Stimulated activated CD8-positive, alpha-beta memory T cell treated with anti-CD3 and anti-CD28 coated beads, Interleukin-4, amount 100 ng/mL, for 24 hours (primary cell): Measurements from ENCODE around the gene NAALADL2.
"Not testable (repeated sequence)": the region's sequence is repeated elsewhere in the genome, so short reads cannot be mapped to it uniquely, and the experiment has no call there.

Source experiments
- DNase-seq: peaks from one replicate; pipeline ENCODE4 v3.0.0-alpha.2; 2020; ENCODE audit warnings: low read depth

Gene NAALADL2

DNA sequence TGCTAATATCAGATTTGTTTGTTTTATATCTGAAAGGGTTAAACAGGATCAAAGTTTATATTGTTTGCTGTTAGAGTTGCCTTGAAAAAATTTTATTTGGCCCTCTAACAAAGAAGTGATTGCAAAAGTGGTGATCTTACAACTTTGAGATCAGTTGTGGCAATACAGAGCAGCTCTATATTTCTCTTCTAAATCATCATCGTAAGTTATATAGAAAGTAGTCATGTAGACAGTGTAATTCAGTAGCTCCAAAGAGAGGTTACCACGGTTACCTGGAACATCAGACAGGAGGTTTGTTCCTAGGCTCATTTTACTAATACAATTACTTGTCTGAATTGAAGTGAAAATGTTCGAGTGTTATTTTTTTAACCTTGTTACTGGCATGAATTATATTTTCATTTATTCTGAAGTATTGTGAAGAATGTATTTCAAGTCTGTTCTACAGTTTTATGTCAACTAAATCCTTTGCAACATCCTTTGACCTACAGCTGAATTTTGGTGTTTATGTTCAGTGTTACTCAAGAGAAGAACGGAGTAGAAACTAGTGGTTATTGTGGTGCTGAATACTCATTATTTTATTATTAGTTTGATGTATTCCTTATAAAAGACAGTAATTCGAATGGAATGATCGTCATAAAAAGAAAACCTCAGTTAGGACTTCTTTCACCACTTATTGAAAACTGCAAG lies 214.2 kb downstream of the NAALADL2 start:
- DNase-seq = no peak

DNA sequence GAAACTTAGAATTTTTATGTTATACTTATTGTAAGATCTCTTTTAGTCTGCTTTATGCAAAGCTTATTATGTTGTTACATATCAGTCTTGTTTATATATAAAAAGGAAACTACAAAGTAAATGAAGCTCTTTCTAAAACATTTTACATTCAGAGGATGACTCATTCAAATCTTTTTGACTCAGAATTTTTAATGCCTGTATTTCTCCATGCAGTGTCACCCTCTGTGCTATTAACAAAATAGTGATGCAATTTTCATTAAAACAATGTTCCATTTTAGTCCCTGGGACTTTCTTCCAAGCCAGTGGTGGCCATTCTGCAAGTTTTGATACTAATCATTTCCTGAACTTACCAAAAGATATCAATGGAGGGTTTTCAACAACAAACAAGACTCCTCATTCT lies 216.1 kb downstream of the NAALADL2 start:
- DNase-seq = no peak

- no peak for DNase-seq
These were observed 218.1 kb downstream of the NAALADL2 start for GRCh38 chr3:175077216-175077615.

DNA sequence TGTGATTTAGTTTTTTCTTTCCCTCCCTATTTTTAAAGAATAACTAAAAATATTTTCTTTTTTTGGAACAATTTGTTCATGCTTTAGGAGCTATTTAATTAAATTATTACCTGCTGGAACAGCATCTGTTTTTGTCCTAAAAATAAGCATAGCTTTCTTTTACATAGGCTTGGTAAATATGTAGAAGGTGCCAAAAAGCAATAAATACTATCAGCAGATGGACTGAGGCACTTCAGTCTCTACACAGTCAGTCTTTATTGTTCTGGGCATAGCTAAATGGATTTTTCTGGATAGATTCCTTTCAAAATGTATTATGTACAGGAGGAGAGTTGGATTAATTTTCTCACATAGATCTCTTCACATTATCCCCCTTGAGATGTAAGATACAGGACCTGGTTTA lies 223.5 kb downstream of the NAALADL2 start:
- no peak for DNase-seq

DNA sequence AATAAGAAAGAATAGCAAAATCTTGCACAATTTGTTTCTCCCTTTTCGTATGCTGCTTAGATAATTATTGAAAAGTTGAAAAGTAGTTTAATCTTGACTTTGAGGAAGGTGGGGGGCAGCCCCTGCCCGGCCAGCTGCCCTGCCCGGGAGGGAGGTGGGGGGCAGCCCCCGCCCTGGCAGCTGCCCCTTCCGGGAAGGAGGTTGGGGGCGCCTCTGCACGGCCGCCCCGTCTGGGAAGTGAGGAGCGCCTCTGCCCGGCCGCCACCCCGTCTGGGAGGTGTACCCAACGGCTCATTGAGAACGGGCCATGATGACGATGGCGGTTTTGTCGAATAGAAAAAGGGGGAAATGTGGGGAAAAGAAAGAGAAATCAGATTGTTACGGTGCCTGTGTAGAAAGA lies 228.0 kb downstream of the NAALADL2 start:
- DNase-seq = not testable (repeated sequence)

DNA sequence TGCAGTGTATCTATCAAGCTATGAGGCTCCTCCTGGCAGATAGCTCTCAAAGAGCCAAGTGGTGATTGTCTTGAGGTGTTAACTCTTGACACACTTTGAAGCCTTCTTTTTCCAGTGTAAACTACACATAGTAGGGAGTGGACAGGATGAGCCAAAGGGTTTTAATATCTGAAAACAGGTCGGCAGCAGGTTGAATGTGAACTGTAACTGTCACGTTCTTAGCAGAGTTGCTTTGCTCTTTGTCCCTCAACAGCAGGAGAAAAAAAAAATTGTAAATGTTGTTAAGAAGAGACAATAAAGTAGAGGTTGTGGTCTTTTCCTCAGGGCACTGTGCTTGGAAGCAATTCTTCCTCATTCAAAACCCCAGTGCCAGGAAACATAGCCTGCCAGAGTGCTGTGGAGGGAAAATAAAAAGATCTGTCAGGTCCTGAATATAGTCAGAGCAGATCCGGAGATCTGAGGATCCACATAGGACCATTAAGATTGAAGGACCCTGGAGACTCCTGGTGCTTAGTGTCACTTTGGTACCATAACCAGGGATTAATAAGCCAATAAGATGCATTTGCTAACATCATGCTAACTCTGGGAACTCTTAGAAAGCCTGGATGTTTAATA lies 229.7 kb downstream of the NAALADL2 start:
- DNase-seq = no peak

DNA sequence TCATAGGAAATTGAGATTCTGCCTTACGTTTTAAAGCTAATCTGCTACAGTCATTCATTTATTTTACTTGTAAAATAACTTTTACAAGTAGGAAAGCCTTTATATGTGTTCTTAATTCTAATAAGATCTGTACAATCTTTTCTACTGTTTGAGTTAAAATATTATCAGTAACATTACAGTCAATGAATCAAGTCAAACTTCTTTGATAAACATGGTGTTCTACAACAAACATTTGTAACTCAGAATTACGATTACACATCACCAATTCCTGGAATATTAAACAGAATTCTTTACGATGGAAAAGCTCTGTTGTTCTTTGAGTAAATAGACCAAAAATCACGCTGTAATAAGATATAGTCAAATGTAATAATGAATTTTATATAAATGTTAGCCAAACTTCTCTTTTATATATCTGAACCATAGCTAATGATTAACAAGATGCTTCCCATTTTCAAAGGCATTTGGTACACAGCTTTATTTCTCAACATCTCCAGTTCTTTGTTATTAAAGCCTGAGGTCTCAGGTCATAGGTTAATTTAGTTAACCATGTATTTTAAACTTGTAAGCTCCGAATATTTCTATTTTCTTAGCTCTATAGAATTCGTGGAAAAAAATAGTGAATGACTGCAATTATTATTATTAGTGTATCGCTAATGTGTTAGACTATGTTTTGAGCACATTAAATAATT lies 232.4 kb downstream of the NAALADL2 start:
- DNase-seq = no peak

- no peak for DNase-seq
These were observed 234.6 kb downstream of the NAALADL2 start for GRCh38 chr3:175093748-175094147.

DNA sequence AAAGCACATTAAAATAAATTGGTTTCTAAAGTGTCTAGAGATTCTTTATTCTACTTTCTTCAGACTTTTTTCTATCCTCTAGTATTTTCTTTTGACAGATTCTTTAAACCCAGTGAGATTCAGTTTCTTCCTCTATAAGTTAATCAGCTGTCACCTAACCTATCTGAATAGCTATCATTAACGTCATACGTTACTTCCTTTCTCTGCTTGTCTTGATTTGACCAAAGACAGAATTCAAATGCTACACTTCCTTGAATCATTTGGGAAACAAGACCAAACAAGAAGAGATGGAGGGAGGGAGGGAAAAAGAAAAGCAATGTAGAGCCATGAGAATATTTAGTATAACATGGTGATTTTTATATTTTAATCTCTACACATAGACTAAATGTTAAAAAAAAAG lies 235.2 kb downstream of the NAALADL2 start:
- no peak for DNase-seq

DNA sequence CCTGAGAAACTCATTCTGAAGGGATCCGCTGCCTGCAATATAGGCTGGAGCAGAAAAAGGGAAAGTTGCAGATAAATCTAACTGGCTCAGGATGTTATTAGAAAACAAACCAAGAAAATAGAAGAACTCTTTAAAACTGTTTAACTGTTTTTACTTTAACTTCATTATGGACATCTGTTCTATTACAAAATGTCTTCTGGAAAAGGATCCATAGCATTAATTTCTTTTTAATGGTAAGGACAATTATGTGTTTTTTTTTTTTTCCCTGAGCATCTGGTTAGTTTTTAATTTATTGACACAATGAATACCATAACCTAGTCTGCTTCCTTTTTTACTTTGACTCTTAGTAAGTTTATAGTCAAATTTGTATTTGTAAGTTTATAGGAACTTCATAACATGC lies 239.5 kb downstream of the NAALADL2 start:
- no peak for DNase-seq

- DNase-seq = no peak
These were observed 243.0 kb downstream of the NAALADL2 start for GRCh38 chr3:175102161-175102560.

DNA sequence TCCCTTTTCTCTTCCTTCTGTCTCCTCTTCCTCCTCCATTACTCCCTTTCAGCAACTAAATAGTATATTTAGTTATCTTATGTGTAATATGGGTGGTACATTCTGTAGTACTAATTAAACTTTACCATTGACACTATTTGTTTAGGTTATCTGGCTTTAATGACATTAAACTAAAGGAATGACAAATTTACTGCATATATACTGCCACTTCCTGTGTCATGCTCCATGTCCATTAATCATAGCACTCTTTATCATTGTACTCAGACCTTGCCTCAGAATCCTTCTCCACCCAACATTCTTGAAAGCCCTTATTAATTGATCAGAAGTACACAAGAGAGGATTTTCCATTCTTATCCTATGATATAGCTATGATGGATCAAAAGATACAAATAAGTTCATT lies 244.2 kb downstream of the NAALADL2 start:
- DNase-seq = no peak

DNA sequence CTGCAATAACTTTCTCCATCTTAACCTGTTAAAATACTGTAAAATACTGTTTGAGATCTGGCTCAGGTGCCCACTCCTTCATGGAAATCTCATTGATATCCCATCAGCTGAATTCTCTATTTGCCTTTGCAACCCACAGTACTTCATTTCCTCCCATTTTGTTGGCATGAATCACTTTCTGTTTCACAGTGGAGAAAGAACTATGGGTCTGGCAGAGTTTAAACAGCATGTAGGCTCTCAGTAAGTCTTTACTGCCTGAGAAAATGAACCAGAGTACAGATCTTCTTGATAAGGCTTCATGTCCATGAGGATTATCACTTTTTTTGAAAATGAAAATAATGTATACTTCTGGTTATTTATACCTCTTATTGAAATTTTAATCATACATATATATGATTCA lies 245.9 kb downstream of the NAALADL2 start:
- no peak for DNase-seq

DNA sequence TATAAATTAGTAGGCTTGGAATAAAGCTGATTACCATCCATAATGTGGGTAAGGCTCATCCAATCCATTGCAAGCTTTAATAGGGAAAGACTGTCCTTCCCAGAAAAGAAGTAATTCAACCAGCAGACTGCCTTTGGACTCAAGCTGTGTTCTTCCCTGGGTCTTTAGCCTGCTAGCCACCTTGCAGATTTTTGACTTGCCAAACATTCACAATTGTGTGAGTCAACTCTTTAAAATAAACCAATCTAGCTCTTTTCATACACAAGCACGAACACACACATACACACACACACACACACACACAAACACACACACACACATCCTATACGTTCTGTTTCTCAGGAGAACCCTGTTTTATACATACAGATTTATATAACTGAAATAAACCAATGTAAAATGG lies 248.1 kb downstream of the NAALADL2 start:
- no peak for DNase-seq

GRCh38 chr3:175107995-175108394 lies 248.9 kb downstream of the NAALADL2 start:
- DNase-seq = no peak

DNA sequence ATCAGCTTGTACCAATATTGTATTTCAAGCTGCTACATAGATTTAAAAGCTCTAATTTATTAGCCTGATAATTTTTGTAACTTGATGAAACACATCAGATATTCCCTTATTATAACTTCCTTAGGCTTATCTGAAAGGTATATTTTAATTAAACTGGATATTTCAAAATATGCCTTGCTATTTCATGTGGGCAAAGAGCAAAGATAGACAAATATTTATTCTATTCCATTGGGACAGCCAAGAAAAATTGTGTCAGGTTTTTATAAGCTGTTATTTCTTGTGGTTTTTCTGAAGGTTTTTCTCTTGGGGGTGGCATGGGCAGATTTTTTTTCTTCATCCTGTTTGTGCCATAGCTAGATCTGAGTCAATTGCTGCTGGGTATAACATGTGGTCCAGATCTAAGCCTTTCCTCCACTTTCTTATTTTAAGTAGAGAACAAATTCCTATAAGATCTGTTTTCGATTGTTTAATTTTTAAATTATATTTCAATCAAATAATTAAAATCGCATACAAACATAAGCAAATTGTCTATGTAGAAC lies 249.5 kb downstream of the NAALADL2 start:
- no peak for DNase-seq

GRCh38 chr3:175111036-175111435 lies 251.9 kb downstream of the NAALADL2 start:
- DNase-seq = no peak

DNA sequence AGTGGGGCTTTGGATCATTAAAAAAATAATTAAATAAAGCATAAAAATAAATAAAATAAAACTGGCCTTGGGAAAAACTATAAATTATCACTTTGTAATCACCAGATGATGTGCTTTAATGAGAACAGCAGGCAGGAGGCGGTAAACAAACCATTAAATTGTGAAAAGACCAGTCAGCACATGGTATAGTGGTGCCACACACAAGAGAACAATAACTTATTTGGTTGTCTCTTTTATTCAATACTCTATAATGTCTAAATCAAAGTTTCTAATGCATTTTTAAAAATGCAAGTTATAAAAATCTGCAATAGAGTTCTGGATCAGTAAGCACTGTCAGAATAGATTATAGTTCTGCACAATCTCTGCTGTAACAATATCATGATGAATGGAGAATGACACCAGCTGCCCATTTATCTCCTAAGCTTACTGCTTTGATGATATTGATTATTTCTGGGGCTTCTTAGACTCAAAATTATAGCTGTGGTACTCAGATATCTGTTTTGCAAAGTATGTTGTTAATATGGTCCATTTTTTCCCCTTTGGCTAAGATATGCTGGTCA lies 259.3 kb downstream of the NAALADL2 start:
- no peak for DNase-seq

GRCh38 chr3:175121225-175121624 lies 262.1 kb downstream of the NAALADL2 start:
- no peak for DNase-seq

GRCh38 chr3:175127075-175127662 lies 268.0 kb downstream of the NAALADL2 start:
- no peak for DNase-seq

DNA sequence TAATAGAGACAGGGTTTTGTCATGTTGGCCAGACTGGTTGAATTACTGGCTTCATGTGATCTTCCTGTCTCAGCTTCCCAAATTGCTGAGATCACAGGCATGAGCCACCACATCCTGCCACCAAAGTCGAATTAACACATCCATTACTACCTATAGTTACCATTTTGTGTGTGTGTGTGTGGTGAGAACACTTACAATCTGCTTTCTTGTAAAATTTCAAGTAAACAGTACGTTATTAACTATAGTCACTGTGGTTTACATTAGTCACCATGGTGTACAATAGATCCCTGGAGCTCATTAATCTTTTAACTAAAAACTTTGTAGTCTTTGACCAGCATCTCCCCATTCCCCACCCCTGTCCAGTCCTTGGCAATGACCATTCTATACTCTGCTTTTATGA lies 270.0 kb downstream of the NAALADL2 start:
- DNase-seq = no peak

- no peak for DNase-seq
These were observed 270.4 kb downstream of the NAALADL2 start for GRCh38 chr3:175129571-175129970.
